GM21825 (cell line): ENCODE data around the gene SP2.
A peak's percentile ranks its signal among the peaks of the same experiment; 100 is the strongest.

ENCODE experiments used
- ATAC-seq: cut with Tn5 transposase; IDR thresholded peaks from one replicate; pipeline ENCODE4 v1.9.1; 2021; ENCODE audit warnings: mild to moderate bottlenecking, moderate library complexity; ENCODE audit not compliant: unreplicated experiment

The SP2 gene

GRCh38 chr17:47895856-47896671 lies at the start of gene SP2:
Gene SP2, plus strand, starts transcription at chr17:47896236. Its CDS starts 51 bp downstream, at chr17:47896287.
- ATAC-seq, result peak; percentile 85

- ATAC-seq, result no peak
Measured at GRCh38 chr17:47846716-47847340, 49.2 kb upstream of the SP2 start.

- no peak for ATAC-seq
Measured at GRCh38 chr17:47847341-47848197, 48.5 kb upstream of the SP2 start.

- no peak for ATAC-seq
Measured at GRCh38 chr17:47848198-47848513, 47.9 kb upstream of the SP2 start.

- ATAC-seq, result no peak
Measured at GRCh38 chr17:47850373-47850691, 45.7 kb upstream of the SP2 start.

GRCh38 chr17:47850692-47851573 lies 45.1 kb upstream of the SP2 start, which contains the start of gene SP6:
Gene SP6, minus strand, starts transcription at chr17:47851163. Its CDS starts 2,734 bp downstream, at chr17:47848429.
- ATAC-seq, result no peak

- no peak for ATAC-seq
Measured at GRCh38 chr17:47851764-47852112, 44.3 kb upstream of the SP2 start.

- ATAC-seq, result no peak
Measured at GRCh38 chr17:47852113-47852949, 43.7 kb upstream of the SP2 start.

GRCh38 chr17:47853616-47854015 lies 42.4 kb upstream of the SP2 start:
- ATAC-seq, result no peak

- ATAC-seq, result no peak
Measured at GRCh38 chr17:47855737-47856136, 40.3 kb upstream of the SP2 start.

- ATAC-seq, result no peak
Measured at GRCh38 chr17:47856830-47857229, 39.2 kb upstream of the SP2 start.

- no peak for ATAC-seq
Measured at GRCh38 chr17:47857551-47858455, 38.2 kb upstream of the SP2 start.

GRCh38 chr17:47860386-47860785 lies 35.6 kb upstream of the SP2 start:
- ATAC-seq, result no peak

GRCh38 chr17:47862621-47863440 lies 33.2 kb upstream of the SP2 start:
- no peak for ATAC-seq

- ATAC-seq, result no peak
Measured at GRCh38 chr17:47864791-47865216, 31.2 kb upstream of the SP2 start.

- no peak for ATAC-seq
Measured at GRCh38 chr17:47866941-47867340, 29.1 kb upstream of the SP2 start.

GRCh38 chr17:47867813-47868533 lies 28.1 kb upstream of the SP2 start:
- no peak for ATAC-seq
